Measurements from ENCODE around the gene CBARP. TPM values are rescaled to one million over a fixed set of nuclear protein-coding genes. Genes with fewer than 3 reads are reported as not detected.

The CBARP gene
- total and polyA plus RNA-seq, 9 of the 15 experiments (the other 6 are each of a cell fraction or from before 2014, with no cell fraction given): 0.03 to 8.9 (median 1.2) TPM; not detected in 1

DNA sequence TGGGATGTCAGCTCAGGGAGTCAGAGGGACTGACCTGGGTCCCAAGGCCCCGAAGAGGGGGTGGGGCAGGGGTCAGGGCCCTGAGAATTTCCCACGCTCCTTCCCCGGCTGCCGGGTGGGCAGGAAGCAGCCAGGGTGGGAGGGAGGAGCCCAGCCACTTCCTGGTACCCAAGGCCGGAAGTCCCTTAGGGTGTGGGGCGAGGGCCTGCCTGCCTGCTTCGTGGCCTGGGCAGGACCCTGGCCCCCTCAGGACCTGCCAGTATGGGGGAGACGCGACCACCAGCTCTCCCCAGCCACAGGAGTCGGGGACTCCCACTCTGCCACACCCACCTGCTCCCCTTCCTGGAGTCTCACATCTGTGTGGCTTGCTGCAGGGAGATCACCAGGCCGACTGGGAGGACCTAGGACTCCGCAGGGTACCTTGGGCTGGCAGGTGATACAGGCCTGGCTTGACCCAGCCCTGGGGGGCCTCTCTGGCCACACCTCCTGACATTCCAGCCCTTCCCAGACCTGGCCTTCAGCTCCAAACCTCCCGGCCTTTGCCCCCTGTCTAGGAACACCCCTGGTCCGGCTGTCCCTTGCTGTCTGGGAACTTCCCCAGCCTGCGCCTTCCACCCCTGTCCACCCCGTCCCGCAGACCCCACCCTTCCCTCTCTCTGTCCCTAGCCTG is 21.5 kb upstream of the CBARP start (continued):
- TF ChIP-seq, protein P1, sequence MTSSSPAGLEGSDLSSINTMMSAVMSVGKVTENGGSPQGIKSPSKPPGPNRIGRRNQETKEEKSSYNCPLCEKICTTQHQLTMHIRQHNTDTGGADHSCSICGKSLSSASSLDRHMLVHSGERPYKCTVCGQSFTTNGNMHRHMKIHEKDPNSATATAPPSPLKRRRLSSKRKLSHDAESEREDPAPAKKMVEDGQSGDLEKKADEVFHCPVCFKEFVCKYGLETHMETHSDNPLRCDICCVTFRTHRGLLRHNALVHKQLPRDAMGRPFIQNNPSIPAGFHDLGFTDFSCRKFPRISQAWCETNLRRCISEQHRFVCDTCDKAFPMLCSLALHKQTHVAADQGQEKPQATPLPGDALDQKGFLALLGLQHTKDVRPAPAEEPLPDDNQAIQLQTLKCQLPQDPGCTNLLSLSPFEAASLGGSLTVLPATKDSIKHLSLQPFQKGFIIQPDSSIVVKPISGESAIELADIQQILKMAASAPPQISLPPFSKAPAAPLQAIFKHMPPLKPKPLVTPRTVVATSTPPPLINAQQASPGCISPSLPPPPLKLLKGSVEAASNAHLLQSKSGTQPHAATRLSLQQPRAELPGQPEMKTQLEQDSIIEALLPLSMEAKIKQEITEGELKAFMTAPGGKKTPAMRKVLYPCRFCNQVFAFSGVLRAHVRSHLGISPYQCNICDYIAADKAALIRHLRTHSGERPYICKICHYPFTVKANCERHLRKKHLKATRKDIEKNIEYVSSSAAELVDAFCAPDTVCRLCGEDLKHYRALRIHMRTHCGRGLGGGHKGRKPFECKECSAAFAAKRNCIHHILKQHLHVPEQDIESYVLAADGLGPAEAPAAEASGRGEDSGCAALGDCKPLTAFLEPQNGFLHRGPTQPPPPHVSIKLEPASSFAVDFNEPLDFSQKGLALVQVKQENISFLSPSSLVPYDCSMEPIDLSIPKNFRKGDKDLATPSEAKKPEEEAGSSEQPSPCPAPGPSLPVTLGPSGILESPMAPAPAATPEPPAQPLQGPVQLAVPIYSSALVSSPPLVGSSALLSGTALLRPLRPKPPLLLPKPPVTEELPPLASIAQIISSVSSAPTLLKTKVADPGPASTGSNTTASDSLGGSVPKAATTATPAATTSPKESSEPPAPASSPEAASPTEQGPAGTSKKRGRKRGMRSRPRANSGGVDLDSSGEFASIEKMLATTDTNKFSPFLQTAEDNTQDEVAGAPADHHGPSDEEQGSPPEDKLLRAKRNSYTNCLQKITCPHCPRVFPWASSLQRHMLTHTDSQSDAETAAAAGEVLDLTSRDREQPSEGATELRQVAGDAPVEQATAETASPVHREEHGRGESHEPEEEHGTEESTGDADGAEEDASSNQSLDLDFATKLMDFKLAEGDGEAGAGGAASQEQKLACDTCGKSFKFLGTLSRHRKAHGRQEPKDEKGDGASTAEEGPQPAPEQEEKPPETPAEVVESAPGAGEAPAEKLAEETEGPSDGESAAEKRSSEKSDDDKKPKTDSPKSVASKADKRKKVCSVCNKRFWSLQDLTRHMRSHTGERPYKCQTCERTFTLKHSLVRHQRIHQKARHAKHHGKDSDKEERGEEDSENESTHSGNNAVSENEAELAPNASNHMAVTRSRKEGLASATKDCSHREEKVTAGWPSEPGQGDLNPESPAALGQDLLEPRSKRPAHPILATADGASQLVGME (CRISPR knock-in tag; IDR thresholded peaks at IDR 0.05): no peak; the same call in 1 of the 2 replicates
- TF ChIP-seq, protein P2, sequence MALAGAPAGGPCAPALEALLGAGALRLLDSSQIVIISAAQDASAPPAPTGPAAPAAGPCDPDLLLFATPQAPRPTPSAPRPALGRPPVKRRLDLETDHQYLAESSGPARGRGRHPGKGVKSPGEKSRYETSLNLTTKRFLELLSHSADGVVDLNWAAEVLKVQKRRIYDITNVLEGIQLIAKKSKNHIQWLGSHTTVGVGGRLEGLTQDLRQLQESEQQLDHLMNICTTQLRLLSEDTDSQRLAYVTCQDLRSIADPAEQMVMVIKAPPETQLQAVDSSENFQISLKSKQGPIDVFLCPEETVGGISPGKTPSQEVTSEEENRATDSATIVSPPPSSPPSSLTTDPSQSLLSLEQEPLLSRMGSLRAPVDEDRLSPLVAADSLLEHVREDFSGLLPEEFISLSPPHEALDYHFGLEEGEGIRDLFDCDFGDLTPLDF (CRISPR knock-in tag; IDR thresholded peaks at IDR 0.05): no peak
- no peak for TF ChIP-seq KDM5B (IDR thresholded peaks at IDR 0.05; ENCODE audit: insufficient replicate concordance, low read depth, low read length)
- TF ChIP-seq, protein P3, sequence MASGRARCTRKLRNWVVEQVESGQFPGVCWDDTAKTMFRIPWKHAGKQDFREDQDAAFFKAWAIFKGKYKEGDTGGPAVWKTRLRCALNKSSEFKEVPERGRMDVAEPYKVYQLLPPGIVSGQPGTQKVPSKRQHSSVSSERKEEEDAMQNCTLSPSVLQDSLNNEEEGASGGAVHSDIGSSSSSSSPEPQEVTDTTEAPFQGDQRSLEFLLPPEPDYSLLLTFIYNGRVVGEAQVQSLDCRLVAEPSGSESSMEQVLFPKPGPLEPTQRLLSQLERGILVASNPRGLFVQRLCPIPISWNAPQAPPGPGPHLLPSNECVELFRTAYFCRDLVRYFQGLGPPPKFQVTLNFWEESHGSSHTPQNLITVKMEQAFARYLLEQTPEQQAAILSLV (tag; IDR thresholded peaks at IDR 0.05): no peak
- no peak for TF ChIP-seq SRSF9 (IDR thresholded peaks at IDR 0.05; ENCODE audit: borderline replicate concordance, low read depth, low read length)
- peak in 1 of 2 experiments; percentile 7; a peak in 1 of 4 replicates for TF ChIP-seq TRIM24 (IDR thresholded peaks at IDR 0.05)
- TF ChIP-seq, protein P4, sequence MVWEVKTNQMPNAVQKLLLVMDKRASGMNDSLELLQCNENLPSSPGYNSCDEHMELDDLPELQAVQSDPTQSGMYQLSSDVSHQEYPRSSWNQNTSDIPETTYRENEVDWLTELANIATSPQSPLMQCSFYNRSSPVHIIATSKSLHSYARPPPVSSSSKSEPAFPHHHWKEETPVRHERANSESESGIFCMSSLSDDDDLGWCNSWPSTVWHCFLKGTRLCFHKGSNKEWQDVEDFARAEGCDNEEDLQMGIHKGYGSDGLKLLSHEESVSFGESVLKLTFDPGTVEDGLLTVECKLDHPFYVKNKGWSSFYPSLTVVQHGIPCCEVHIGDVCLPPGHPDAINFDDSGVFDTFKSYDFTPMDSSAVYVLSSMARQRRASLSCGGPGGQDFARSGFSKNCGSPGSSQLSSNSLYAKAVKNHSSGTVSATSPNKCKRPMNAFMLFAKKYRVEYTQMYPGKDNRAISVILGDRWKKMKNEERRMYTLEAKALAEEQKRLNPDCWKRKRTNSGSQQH (CRISPR knock-in tag; IDR thresholded peaks at IDR 0.05): peak; percentile 91; the same call in 1 of the 2 replicates
- no peak for TF ChIP-seq ZNF41 (CRISPR knock-in tag; conservative IDR thresholded peaks at IDR 0.05)
- TF ChIP-seq, protein P5, sequence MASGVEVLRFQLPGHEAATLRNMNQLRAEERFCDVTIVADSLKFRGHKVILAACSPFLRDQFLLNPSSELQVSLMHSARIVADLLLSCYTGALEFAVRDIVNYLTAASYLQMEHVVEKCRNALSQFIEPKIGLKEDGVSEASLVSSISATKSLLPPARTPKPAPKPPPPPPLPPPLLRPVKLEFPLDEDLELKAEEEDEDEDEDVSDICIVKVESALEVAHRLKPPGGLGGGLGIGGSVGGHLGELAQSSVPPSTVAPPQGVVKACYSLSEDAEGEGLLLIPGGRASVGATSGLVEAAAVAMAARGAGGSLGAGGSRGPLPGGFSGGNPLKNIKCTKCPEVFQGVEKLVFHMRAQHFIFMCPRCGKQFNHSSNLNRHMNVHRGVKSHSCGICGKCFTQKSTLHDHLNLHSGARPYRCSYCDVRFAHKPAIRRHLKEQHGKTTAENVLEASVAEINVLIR (CRISPR knock-in tag; IDR thresholded peaks at IDR 0.05): no peak
- no peak for TF ChIP-seq TCFL5 (CRISPR knock-in tag; conservative IDR thresholded peaks at IDR 0.05)
- TF ChIP-seq TARDBP (IDR thresholded peaks at IDR 0.05): no peak
- no peak for TF ChIP-seq ZNF384 (IDR thresholded peaks at IDR 0.05; ENCODE audit: low read depth, low read length)
- no peak for TF ChIP-seq ZNF699 (CRISPR knock-in tag; IDR thresholded peaks at IDR 0.05; ENCODE audit: insufficient replicate concordance)
- no peak for TF ChIP-seq TFAM (CRISPR knock-in tag; conservative IDR thresholded peaks at IDR 0.05)
- TF ChIP-seq, protein P6, sequence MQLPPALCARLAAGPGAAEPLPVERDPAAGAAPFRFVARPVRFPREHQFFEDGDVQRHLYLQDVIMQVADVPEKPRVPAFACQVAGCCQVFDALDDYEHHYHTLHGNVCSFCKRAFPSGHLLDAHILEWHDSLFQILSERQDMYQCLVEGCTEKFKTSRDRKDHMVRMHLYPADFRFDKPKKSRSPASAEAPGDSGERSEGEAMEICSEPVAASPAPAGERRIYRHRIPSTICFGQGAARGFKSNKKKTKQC (CRISPR knock-in tag; IDR thresholded peaks at IDR 0.05): no peak
- TF ChIP-seq SMARCB1 (IDR thresholded peaks at IDR 0.05; ENCODE audit: insufficient read length, low read depth): no peak
- no peak for TF ChIP-seq BACH1 (tag; IDR thresholded peaks at IDR 0.05)

Measured in K562 (cell line).